OCI-LY1 (cell line): ENCODE measurements around the gene SPATA13.

ENCODE experiments used
- H2AFZ ChIP-seq: fragments of 200-600 bp; sonication (generic), shearing (Covaris generic); 2 replicates; pipeline ENCODE4 v1.6.0; 2014; ENCODE audit warnings: antibody characterized with exemption, mild to moderate bottlenecking, low read length
- H3F3A ChIP-seq: fragments of 200-600 bp; sonication (generic), shearing (Covaris generic); 2 replicates; pipeline ENCODE4 v1.6.0; 2014; ENCODE audit warnings: mild to moderate bottlenecking, antibody characterized with exemption, low read length, moderate library complexity; ENCODE audit not compliant: insufficient read depth
- H3K27ac ChIP-seq: fragments of 200-600 bp; sonication (generic); 2 replicates; pipeline ENCODE4 v1.5.1; 2014; ENCODE audit warnings: low read length, mixed run types, mild to moderate bottlenecking, low read depth; ENCODE audit not compliant: poor library complexity, severe bottlenecking
- H3K27me3 ChIP-seq: fragments of 200-600 bp; sonication (generic); 2 replicates; pipeline ENCODE4 v1.6.0; 2014; ENCODE audit warnings: antibody characterized with exemption, mild to moderate bottlenecking, low read length, moderate library complexity; ENCODE audit not compliant: insufficient read depth
- H3K36me3 ChIP-seq: fragments of 200-600 bp; sonication (generic); 2 replicates; pipeline ENCODE4 v1.6.1; 2014; ENCODE audit warnings: mild to moderate bottlenecking, antibody characterized with exemption, low read length, moderate library complexity, mixed read lengths; ENCODE audit not compliant: insufficient read depth
- H3K4me1 ChIP-seq: fragments of 200-600 bp; sonication (generic); 2 replicates; pipeline ENCODE4 v1.5.1; 2014; ENCODE audit warnings: mild to moderate bottlenecking, low read length, moderate library complexity; ENCODE audit not compliant: insufficient read depth, severe bottlenecking
- H3K4me2 ChIP-seq: fragments of 200-600 bp; sonication (generic), shearing (Covaris generic); 2 replicates; pipeline ENCODE4 v1.6.1; 2014; ENCODE audit warnings: low read length
- H3K4me3 ChIP-seq: fragments of 200-600 bp; sonication (generic); 2 replicates; pipeline ENCODE4 v1.5.1; 2014; ENCODE audit warnings: low read length, low read depth, mild to moderate bottlenecking, mixed read lengths; ENCODE audit not compliant: poor library complexity, severe bottlenecking
- H3K79me2 ChIP-seq: fragments of 200-600 bp; shearing (Covaris generic); 2 replicates; pipeline ENCODE4 v1.6.1; 2016; ENCODE audit warnings: mixed run types, low read length, mixed read lengths; ENCODE audit not compliant: insufficient read depth
- H3K9ac ChIP-seq: fragments of 200-600 bp; sonication (generic), shearing (Covaris generic); 2 replicates; pipeline ENCODE4 v1.6.1; 2014; ENCODE audit warnings: mild to moderate bottlenecking, low read length, mixed read lengths
- H3K9me2 ChIP-seq: fragments of 200-600 bp; sonication (generic), shearing (Covaris generic); 2 replicates; pipeline ENCODE4 v1.6.1; 2014; ENCODE audit warnings: low read depth, mild to moderate bottlenecking, low read length, mixed read lengths
- H3K9me3 ChIP-seq: fragments of 200-600 bp; shearing (Covaris generic); 2 replicates; pipeline ENCODE4 v1.6.1; 2014; ENCODE audit warnings: low read length, mixed read lengths
- H4K20me1 ChIP-seq: fragments of 200-600 bp; sonication (generic), shearing (Covaris generic); 2 replicates; pipeline ENCODE4 v1.6.0; 2016; ENCODE audit warnings: mild to moderate bottlenecking, low read length; ENCODE audit not compliant: insufficient read depth
- EZH2 ChIP-seq: fragments of 200-600 bp; sonication (generic), shearing (Covaris generic); IDR thresholded peaks from 2 replicates; pipeline ENCODE4 v1.8.0; 2017; ENCODE audit warnings: borderline replicate concordance, mixed run types, mild to moderate bottlenecking, antibody characterized with exemption, low read length, moderate library complexity, mixed read lengths
- TF ChIP-seq, protein P1 (sequence below): fragments of 200-600 bp; sonication (generic), shearing (Covaris generic); IDR thresholded peaks from 2 replicates; pipeline ENCODE4 v1.5.1; 2017; ENCODE audit warnings: mild to moderate bottlenecking, antibody characterized with exemption, low read length, moderate library complexity, mixed read lengths

The SPATA13 gene

DNA sequence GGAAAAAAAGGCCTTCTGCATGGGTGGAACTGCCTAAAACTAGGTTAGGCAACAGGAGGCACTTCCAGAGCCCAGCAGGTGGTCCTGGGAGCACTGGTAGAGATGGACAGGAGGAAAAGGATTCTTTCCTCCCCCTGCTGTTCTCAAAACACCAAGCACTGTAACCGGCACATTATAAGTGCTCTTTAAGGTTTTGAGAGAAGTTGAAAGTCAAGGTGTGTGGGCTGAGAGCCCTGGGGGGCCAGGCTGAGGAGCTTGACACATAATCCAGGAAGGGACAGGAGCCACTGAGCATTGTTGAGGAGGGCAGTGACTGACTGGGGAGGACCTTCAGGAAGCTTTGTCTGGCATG, 32.3 kb downstream of the SPATA13 start:
- H3K9me2 ChIP-seq: no peaks in the 10 kb centered on the region
- no peak overlapping the region for H3K4me3 ChIP-seq
- H4K20me1 ChIP-seq: no peaks in the 10 kb centered on the region
- H2AFZ ChIP-seq: no peak overlapping the region
- no peaks in the 10 kb centered on the region for H3K79me2 ChIP-seq
- no peaks in the 10 kb centered on the region for H3K9me3 ChIP-seq
- no peak overlapping the region for H3K9ac ChIP-seq
- TF ChIP-seq, protein P1, sequence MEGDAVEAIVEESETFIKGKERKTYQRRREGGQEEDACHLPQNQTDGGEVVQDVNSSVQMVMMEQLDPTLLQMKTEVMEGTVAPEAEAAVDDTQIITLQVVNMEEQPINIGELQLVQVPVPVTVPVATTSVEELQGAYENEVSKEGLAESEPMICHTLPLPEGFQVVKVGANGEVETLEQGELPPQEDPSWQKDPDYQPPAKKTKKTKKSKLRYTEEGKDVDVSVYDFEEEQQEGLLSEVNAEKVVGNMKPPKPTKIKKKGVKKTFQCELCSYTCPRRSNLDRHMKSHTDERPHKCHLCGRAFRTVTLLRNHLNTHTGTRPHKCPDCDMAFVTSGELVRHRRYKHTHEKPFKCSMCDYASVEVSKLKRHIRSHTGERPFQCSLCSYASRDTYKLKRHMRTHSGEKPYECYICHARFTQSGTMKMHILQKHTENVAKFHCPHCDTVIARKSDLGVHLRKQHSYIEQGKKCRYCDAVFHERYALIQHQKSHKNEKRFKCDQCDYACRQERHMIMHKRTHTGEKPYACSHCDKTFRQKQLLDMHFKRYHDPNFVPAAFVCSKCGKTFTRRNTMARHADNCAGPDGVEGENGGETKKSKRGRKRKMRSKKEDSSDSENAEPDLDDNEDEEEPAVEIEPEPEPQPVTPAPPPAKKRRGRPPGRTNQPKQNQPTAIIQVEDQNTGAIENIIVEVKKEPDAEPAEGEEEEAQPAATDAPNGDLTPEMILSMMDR: no peak
- TF ChIP-seq EZH2: no peak
- H3K36me3 ChIP-seq: no peaks in the 10 kb centered on the region
- H3K4me1 ChIP-seq: no peaks in the 10 kb centered on the region
- no peak overlapping the region for H3K4me2 ChIP-seq
- no peaks in the 10 kb centered on the region for H3F3A ChIP-seq
- no peaks in the 10 kb centered on the region for H3K27me3 ChIP-seq
- H3K27ac ChIP-seq: no peak overlapping the region

DNA sequence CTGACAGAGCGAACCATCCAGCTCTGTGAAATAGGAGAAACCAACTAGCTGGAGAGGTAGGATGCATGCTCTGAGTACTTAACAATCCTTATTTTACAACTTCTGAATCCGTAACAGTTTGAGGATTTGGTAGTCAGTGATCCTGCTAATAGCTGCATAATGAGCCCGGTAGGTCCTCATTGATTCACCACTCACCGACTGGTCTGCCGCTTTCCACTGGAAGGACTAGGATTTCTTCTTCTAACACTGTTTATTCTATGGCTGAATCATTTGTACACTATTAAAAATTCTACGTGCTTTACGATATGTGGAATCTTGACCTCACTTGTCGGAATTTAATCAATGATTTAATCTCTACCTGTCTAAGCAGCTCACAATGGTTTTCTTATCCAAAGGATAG, 33.9 kb downstream of the SPATA13 start:
- TF ChIP-seq, protein P1: no peak
- TF ChIP-seq EZH2: no peak
- H3F3A ChIP-seq: no peaks in the 10 kb centered on the region
- no peak overlapping the region for H2AFZ ChIP-seq
- no peaks in the 10 kb centered on the region for H3K9me3 ChIP-seq
- no peaks in the 10 kb centered on the region for H3K79me2 ChIP-seq
- H3K4me2 ChIP-seq: no peak overlapping the region
- H3K9me2 ChIP-seq: no peaks in the 10 kb centered on the region
- no peak overlapping the region for H3K9ac ChIP-seq
- no peak overlapping the region for H3K27ac ChIP-seq
- no peaks in the 10 kb centered on the region for H3K27me3 ChIP-seq
- no peaks in the 10 kb centered on the region for H3K4me1 ChIP-seq
- no peaks in the 10 kb centered on the region for H3K36me3 ChIP-seq
- H4K20me1 ChIP-seq: no peaks in the 10 kb centered on the region
- no peak overlapping the region for H3K4me3 ChIP-seq

DNA sequence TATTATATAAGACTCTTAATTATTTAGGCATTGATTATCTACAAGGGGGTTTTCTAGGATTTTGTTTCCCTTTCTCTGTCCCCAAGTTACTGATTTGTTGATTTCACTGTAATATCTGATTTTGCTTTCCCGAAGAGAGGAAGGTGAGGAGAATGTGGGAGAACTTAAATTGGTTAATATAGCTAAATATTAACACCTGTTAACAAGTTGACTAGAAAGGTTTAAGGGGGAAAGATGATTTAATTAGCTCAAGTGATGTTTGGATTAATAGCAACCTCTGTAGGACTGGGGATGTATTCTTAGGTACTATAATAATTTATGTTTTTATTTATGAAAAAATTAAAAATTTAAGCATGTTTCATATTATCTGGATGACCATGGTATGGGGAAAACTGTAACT, 35.1 kb downstream of the SPATA13 start:
- Histone ChIP-seq H3K4me1 (no peaks in the 10 kb centered on the region), H3K9me3 (no peaks in the 10 kb centered on the region), H3K4me3 (no peak overlapping the region), H3K79me2 (no peaks in the 10 kb centered on the region), H2AFZ (no peak overlapping the region), H4K20me1 (no peaks in the 10 kb centered on the region), H3K4me2 (no peak overlapping the region), H3K27me3 (no peaks in the 10 kb centered on the region), H3K9ac (no peak overlapping the region), H3K27ac (no peak overlapping the region), H3K9me2 (no peaks in the 10 kb centered on the region), H3F3A (no peaks in the 10 kb centered on the region), H3K36me3 (no peaks in the 10 kb centered on the region)
- TF ChIP-seq, protein P1: no peak
- TF ChIP-seq EZH2: no peak
